Urinary bladder (tissue), 4 donors: ENCODE measurements around the gene CACNA2D3. TPM values are rescaled to one million over a fixed set of nuclear protein-coding genes. Genes with fewer than 3 reads are reported as not detected.
"Not testable (repeated sequence)": the region's sequence is repeated elsewhere in the genome, so short reads cannot be mapped to it uniquely, and the experiment has no call there.

ENCODE experiments used
- DNase-seq: peaks from one replicate; pipeline ENCODE4 v3.0.0-alpha.2; 2015; ENCODE audit errors: extremely low spot score
- H3K27ac ChIP-seq: one replicate; pipeline ENCODE4 v1.5.1; 2013; ENCODE audit warnings: low read depth, mild to moderate bottlenecking, moderate library complexity
- H3K36me3 ChIP-seq: one replicate; pipeline ENCODE4 v1.6.1; 2013; ENCODE audit warnings: mild to moderate bottlenecking, moderate library complexity; ENCODE audit not compliant: insufficient read depth
- H3K4me1 ChIP-seq: one replicate; pipeline ENCODE4 v1.6.1; 2013; ENCODE audit warnings: mild to moderate bottlenecking, moderate library complexity; ENCODE audit not compliant: insufficient read depth
- H3K4me3 ChIP-seq: one replicate; pipeline ENCODE4 v1.5.1; 2013; ENCODE audit warnings: low read depth, low read length
- WGBS: extraction: QIAGEN DNeasy Blood & Tissue Kit; methylation state at CpG from one replicate; pipeline ENCODE4 v1.1.7; 2013; 5-methylcytosine and 5-hydroxymethylcytosine counted together
- polyA plus RNA-seq: library from polyadenylated mRNA; stranded (reverse); fragments of 200-250 nt; gene quantifications from one replicate; pipeline ENCODE4 v1.2.3, GENCODE V29; 2013
- total RNA-seq: library from RNA; depleted of rRNA; stranded (reverse); fragments of >200 nt; gene quantifications from one replicate; pipeline ENCODE4 v1.2.3, GENCODE V29; 2014
- donor health status: healthy with polysubstance abuse.
- donor health status: healthy.

Gene CACNA2D3
- total and polyA plus RNA-seq, 2 donors = 0.57 to 1.7 TPM

DNA sequence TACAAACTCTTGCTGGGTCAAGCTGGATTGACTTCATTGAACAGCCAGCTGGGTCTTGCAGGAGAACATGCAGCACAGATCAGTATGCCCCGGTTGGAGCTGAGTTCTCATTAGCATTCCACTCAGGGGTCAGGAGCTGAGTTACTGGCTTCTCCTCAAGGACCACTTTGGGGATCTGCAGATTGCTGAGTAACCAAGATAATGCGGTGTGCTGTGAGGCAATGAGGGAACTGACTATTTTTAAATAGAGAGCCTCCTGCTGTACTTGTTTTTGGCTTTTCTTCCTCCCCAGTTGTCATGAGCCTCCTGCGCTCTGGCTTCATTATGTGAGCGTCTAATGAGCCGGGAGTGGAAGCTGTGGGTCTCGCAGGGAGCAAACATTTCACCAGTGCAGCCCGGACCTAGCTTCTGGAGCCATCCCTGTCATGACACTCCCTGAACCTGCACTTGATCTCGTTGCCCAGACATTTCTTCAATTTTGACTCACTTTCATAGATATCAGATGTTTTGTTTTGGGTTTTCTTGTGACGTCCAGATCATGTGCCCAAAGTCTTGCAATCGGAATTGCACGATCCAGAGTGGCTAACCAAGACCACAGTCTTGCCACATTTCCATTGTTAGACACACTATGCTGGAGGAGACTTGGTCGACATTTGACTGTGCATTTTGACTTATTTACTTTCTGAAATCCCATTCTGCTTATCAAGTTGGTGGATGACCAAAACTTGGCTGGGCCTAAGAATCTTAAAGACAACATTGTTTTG, 478.3 kb downstream of the CACNA2D3 start:
- no peaks in the 10 kb centered on the region for H3K36me3 ChIP-seq
- no peaks in the 10 kb centered on the region for H3K4me1 ChIP-seq
- WGBS = 70% methylated on average over 12 of the region's 12 CpGs
- no peak for DNase-seq
- no peak overlapping the region for H3K4me3 ChIP-seq
- H3K27ac ChIP-seq = no peak overlapping the region

DNA sequence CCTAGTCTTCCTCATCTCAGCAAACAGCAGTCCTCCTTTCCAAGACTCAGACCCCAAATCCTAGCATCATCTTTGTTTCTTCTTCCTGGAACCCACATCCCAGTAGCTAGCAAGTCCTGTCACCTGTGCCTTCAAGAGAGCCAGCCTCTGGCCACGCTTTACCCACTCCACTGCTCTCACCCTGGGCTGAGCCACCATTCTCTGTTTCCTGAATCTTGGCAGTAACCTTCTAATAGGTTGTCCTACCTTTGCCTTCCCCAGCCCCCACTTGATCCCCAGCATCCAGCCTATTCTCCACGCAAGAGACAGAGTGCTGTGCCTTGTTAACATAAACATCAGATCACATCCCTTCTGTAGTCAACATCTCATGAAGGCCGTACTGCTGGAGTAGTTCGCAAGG, 482.1 kb downstream of the CACNA2D3 start:
- H3K4me1 ChIP-seq = no peaks in the 10 kb centered on the region
- no peaks in the 10 kb centered on the region for H3K36me3 ChIP-seq
- no peak overlapping the region for H3K4me3 ChIP-seq
- DNase-seq = no peak
- H3K27ac ChIP-seq = no peak overlapping the region
- 84% methylated on average over 4 of the region's 4 CpGs for WGBS

DNA sequence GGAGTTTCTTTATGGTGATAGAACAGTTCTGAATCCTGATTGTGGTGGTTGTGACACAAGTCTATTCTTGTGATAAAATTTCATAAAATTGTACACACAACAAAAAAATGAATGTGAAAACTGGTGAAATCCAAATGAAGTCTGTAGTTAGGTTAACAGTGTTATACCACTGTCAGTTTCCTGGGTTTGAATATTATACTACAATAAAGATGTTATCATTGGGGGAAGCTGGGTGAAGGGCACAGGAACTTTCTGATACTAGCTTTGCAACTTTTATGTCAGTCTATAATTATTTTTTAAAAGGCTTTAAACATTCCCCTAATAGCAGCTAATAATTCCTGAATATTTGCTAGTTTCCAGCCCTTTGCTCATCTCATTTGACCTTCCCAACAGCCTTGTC, 485.7 kb downstream of the CACNA2D3 start:
- no peak overlapping the region for H3K4me3 ChIP-seq
- H3K4me1 ChIP-seq = no peaks in the 10 kb centered on the region
- no peak for DNase-seq
- no peaks in the 10 kb centered on the region for H3K36me3 ChIP-seq
- no peak overlapping the region for H3K27ac ChIP-seq

DNA sequence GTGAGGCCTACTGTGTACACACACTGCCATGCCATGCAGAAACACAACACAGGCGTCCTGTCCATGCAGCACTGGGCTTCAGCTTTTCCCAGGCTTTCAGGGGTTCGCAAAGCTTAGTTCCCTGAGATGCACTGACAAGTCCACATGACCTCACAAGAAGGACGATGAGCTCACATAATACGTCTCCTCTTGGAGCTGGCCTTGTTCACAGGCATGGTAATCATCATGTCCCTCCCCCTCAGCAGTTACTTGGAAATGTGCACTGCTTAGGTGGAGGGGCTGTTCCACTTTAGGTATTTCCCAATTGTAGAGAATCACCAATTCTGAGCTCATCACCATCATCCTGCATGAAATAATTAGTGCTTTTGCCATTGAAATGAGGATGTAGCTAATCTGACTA, 496.7 kb downstream of the CACNA2D3 start:
- H3K27ac ChIP-seq = no peak overlapping the region
- H3K4me3 ChIP-seq = no peak overlapping the region
- H3K4me1 ChIP-seq = no peaks in the 10 kb centered on the region
- WGBS = 78% methylated on average over 4 of the region's 4 CpGs
- no peaks in the 10 kb centered on the region for H3K36me3 ChIP-seq
- DNase-seq = no peak

DNA sequence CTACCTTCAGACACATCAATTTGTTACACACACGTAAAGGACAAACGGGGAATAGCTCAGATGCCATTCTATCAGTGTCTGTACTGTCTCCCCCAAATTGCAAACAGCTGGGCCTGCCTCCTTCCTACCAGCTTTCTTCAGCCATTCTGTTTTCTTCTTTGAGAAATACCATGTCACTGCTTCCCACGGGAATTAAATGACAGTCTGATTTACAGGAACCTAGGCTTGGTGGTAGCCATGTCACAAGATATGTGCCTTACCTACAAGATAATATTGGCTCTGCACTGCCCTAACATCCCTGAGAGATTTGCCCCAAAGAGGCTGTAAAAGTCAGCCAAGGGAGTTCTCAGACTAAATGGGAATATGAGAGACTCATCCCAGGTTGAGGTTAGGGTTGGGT, 497.2 kb downstream of the CACNA2D3 start:
- 45% methylated on average over 3 of the region's 3 CpGs for WGBS
- no peak for DNase-seq
- Histone ChIP-seq H3K4me1 (no peaks in the 10 kb centered on the region), H3K4me3 (no peak overlapping the region), H3K27ac (no peak overlapping the region), H3K36me3 (no peaks in the 10 kb centered on the region)

DNA sequence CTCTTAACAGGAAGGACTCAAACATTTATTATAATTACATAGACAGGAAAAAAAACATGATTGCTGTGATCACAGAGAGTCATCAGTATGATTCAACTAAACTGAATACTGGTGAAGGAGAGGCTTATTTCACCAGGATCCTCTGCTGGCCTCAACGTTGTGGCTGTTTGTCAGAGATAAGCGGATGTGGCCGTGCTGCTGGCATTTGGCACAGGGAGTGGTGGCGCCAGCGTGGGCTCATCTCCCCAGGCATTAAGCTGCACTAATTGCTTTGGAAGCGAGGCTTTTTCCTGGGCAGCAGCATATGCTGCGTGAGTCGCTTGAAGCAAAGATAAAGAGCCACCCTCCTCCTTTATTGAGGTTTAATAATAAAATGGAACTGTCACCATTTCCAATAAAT, 498.8 kb downstream of the CACNA2D3 start:
- 79% methylated on average over 8 of the region's 8 CpGs for WGBS

DNA sequence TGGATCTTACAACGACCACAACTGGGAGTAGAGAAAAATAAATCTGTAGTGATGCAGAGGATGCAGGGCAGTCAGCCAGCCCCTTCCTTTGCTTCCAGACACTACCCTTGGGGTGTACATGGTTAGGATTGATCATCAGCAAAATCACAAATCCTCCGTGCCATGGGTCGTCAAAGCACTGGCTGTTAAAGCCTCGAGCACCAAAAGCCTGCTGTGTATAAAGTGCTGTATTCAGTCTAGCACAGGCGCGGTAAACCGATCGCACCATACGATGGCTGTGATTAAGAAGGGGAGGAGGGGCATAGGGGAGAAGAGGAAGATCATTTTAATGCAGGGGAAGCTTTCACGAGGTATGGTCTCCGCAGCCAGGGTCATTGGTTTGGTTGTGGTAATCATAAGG, 500.3 kb downstream of the CACNA2D3 start:
- Histone ChIP-seq H3K4me1 (no peaks in the 10 kb centered on the region), H3K27ac (no peak overlapping the region), H3K4me3 (no peak overlapping the region), H3K36me3 (no peaks in the 10 kb centered on the region)
- DNase-seq = no peak
- WGBS = 79% methylated on average over 11 of the region's 11 CpGs

More for the DNA sequence above, 498.8 kb downstream of the CACNA2D3 start:
- no peak overlapping the region for H3K4me3 ChIP-seq
- H3K36me3 ChIP-seq = no peaks in the 10 kb centered on the region
- no peak for DNase-seq
- H3K27ac ChIP-seq = no peak overlapping the region
- no peaks in the 10 kb centered on the region for H3K4me1 ChIP-seq

DNA sequence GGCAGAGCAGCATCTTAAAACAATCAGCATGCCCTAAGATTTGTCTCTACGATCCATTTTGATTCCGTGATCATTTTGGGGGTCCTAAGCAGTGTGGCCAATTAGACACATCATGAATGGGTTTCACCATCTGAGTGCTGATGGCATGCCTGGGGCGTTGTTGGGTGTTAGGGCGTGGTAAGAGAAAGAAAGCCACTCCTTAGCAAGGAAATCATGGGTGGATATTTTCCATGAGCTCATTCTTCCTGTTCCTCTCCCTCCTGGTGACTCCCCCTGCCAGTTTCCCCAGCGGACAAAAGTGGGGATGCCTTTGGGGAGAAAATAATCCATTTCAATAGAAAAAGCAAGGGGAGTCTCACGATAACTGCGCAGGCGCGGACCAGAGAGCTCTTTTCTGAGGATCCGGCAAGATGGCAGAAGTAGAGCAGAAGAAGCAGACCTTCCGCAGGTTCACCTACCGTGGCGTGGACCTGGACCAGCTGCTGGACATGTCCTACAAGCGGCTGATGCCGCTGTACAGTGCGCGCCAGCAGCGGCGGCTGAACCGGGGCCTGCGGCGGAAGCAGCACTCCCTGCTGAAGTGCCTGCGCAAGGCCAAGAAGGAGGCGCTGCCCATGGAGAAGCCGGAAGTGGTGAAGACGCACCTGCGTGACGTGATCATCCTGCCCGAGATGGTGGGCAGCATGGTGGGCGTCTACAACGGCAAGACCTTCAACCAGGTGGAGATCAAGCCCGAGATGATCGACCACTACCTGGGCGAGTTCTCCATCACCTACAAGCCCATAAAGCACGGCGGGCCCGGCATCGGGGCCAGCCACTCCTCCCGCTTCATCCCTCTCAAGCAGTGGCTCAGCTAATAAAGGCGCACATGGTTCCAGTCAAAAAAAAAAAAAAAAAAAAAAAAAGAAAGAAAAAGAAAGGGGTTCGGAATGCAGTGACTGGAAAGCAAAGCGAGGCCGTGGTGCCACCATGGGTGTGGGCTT, 503.7 kb downstream of the CACNA2D3 start:
- no peaks in the 10 kb centered on the region for H3K4me1 ChIP-seq
- no peaks in the 10 kb centered on the region for H3K36me3 ChIP-seq
- 94% methylated on average over 43 of the region's 43 CpGs for WGBS
- no peak overlapping the region for H3K4me3 ChIP-seq
- no peak for DNase-seq
- H3K27ac ChIP-seq = no peak overlapping the region

DNA sequence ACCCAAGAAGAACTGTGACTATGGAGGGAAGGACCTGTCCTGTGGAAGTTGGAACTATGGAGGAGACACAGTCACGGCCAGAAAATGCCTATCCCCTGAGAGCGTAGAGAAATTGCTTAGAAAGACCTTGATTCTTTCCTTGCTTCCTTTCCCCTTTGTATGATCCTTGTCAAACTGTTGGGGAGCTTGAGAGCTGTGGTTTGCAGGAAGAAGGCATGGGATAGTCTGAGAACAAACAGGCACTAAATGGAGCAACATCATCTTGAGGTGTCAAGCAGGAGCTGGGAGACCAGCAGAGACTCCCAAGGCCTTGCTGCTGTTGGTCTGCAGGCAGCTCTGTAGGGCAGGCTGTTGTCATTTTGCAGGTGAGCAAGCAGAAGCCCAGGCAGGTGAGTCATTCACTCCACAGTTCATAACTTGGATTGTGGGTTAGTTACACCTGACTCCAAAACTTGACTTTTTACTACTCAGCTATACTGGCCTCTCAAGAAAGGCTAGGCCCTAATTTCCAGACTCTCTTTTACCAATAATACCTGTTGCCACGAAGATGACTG, 506.6 kb downstream of the CACNA2D3 start:
- DNase-seq = no peak
- no peak overlapping the region for H3K4me3 ChIP-seq
- H3K36me3 ChIP-seq = no peaks in the 10 kb centered on the region
- no peak overlapping the region for H3K27ac ChIP-seq
- WGBS = 80% methylated on average over 3 of the region's 3 CpGs
- no peaks in the 10 kb centered on the region for H3K4me1 ChIP-seq

DNA sequence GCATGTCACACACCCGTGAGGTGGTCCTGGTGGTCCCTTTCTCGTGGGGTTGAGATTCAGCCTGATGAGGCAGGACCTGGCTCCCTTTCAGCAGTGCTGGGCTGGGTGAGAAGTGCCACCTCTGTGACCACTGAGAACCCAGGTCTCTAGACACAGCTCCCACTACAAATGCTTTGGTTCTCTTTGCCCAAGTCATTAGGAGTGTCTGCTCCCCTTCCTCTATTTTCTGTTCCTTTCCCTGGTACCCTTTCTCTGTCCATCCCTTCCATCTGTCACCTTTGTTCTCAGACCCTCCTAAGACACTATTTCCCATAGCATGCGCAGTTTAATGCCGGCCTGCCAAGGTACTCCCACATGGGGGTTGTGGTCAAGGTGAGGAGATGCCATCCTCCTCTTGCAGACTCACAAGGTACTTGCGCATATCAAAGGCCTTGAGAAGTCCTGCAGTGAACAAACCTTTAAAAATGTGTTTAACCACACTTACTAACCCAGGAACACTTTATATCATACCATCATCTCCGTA, 507.8 kb downstream of the CACNA2D3 start:
- DNase-seq = no peak
- no peaks in the 10 kb centered on the region for H3K36me3 ChIP-seq
- no peak overlapping the region for H3K4me3 ChIP-seq
- H3K4me1 ChIP-seq = no peaks in the 10 kb centered on the region
- 81% methylated on average over 6 of the region's 6 CpGs for WGBS
- no peak overlapping the region for H3K27ac ChIP-seq

DNA sequence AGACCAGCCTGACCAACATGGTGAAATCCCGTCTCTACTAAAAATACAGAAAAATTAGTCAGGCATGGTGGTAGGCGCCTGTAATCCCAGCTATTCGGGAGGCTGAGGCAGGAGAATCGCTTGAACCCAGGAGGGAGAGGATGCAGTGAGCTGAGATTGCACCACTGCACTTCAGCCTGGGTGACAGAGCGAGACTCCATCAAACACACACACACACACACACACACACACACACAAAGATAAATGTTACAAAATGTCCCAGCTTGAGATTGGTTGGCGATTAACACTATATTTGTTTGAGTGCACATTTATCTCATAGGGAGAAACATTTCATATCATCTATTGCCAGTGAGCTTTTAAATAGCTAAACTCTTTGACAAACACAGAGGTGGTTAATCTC, 508.6 kb downstream of the CACNA2D3 start:
- not testable (repeated sequence) for DNase-seq, H3K4me3 ChIP-seq, H3K4me1 ChIP-seq, H3K36me3 ChIP-seq, H3K27ac ChIP-seq
- WGBS = 91% methylated on average over 6 of the region's 6 CpGs

DNA sequence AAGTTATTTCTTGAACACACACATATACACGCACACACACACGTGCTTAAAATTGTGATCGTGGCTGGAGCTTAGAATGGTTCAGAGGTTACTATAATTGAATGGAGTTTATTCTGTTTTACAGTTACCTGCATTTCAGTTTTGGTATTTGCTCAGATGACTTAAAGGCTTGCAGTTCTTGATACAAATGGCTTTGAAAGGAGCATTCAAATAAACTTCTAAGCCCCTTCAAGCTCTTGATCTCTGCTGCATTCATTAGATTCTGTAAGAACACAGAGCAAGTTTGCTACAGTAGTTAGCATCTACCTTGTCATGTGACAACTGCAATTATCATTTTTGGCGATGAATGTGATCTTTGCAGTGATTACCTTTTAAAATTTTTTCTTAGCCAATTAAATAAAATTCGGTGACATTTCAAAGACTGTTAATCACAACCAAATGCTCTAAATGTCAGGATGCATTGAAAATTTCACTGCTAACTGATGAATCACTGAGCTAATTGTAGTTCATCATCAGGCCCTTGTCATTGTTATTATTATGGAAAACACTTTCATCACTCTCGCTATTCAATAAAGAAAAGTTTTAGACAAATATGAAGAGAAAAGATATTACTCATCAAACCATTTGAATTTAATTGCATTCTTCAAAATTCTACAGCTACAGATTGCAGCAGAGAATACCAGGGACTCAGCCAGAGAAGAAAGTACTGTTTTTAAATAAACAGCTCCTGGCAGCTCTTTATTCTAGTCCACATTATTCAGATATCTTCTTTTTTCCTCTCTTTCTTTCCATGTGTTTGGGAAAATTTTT, 509.4 kb downstream of the CACNA2D3 start:
- Histone ChIP-seq H3K27ac (no peak overlapping the region), H3K36me3 (no peaks in the 10 kb centered on the region), H3K4me1 (no peaks in the 10 kb centered on the region), H3K4me3 (no peak overlapping the region)
- no peak for DNase-seq
- WGBS = 66% methylated on average over 6 of the region's 6 CpGs

DNA sequence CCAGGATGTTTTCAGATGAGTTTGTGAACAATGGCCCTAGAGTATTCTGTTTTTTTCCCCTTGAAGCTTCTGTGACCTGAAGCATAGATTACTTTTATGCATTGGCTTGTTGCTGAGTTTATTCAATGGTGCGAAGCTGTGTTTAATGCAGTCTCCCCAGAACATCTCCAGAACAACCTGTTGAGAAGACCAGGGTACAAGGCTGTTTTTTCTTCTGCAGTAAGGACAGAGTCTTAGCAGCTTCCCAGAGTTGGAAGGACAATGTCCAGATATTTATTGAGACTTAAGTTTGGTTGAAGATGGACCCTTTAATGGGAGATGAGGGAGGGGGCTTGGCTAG, 509.9 kb downstream of the CACNA2D3 start:
- WGBS = 88% methylated on average over 1 of the region's 1 CpG
- no peak overlapping the region for H3K27ac ChIP-seq
- H3K4me1 ChIP-seq = no peaks in the 10 kb centered on the region
- H3K4me3 ChIP-seq = no peak overlapping the region
- no peak for DNase-seq
- no peaks in the 10 kb centered on the region for H3K36me3 ChIP-seq
